ENCODE data around the gene ZNF141.

DNA sequence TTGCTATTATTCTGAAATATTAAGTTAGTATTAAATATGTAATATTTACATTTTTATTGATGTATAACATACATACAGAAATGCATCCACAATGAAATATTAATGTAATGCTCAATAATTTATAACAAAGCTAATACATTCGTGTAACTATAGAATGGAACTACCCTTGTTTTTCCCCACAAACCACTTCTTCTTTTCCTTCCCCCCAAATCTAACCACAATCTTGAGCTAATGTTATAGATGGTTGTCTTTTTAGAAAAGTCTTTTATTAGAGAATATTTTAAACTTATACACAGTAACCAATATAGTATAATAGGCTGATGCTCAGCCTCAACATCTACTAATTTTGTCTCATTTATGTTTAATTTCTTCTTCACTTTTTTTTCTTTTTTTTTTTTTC lies 27.8 kb upstream of the ZNF141 start:
- TF ChIP-seq SIN3A (IDR thresholded peaks at IDR 0.05; ENCODE audit: low read depth) (no peak), POLR2AphosphoS5 (IDR thresholded peaks at IDR 0.05; ENCODE audit: low read depth, low read length) (no peak), EZH2 (IDR thresholded peaks at IDR 0.05) (no peak), REST (IDR thresholded peaks at IDR 0.05; ENCODE audit: low read depth) (no peak), RAD21 (IDR thresholded peaks at IDR 0.05; ENCODE audit: low read depth) (no peak)
- TF ChIP-seq, protein P1, sequence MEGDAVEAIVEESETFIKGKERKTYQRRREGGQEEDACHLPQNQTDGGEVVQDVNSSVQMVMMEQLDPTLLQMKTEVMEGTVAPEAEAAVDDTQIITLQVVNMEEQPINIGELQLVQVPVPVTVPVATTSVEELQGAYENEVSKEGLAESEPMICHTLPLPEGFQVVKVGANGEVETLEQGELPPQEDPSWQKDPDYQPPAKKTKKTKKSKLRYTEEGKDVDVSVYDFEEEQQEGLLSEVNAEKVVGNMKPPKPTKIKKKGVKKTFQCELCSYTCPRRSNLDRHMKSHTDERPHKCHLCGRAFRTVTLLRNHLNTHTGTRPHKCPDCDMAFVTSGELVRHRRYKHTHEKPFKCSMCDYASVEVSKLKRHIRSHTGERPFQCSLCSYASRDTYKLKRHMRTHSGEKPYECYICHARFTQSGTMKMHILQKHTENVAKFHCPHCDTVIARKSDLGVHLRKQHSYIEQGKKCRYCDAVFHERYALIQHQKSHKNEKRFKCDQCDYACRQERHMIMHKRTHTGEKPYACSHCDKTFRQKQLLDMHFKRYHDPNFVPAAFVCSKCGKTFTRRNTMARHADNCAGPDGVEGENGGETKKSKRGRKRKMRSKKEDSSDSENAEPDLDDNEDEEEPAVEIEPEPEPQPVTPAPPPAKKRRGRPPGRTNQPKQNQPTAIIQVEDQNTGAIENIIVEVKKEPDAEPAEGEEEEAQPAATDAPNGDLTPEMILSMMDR (IDR thresholded peaks at IDR 0.05 in 2 of 3, conservative IDR thresholded peaks at IDR 0.05 in 1 of 3; ENCODE audit: borderline replicate concordance in 1 of 3, insufficient read depth in 1 of 3, low read depth in 2 of 3, low read length in 2 of 3), result no peak
